ENCODE data around the gene CCM2. TPM values are rescaled to one million over a fixed set of nuclear protein-coding genes. Genes with fewer than 3 reads are reported as not detected.

CCM2 gene
- total RNA-seq, 2 experiments from 2014 or later = 58.9 to 89.1 TPM

DNA sequence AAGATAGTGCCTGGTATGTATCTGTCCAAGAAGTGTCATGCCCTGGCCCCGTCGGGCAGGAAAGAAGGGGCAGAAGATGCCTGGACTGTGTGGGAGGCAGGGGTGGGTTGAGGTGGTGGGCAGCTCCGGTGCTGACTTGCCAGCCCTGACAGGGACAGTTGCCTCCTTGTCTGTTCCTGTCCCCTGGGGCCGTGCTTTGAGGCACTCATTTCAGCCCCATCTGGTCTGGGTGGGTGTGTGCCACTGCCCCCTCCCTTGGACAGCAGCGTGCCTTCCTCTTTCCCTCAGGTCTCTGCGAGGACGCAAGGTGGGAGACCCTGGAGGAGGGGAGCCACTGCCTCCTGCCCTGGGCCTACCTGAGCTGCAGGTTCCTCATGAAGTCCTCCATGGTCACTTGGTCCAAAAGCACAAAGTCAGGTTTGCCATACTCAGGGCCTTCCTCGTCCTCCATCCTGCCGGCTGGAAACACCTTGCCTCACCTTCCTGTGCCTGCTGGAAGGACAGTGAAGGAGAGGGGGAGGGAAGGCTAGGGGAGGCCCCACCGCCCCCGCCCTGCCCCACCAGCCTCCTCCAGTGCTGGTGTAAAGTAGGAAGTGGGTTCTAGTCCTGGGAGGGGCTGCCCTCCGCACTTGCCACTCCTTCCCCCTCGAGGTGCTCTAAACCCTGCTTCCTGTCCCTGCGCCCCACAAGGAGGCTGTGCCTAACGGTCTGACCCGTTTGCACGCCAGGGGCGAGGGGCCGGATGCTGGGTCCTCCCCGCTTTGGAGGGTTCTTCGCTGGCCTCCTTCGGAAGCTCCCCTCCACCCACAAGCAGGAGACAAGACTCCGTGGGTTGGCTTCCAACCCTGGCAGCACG lies 21.3 kb upstream of the CCM2 start, which contains the start of gene MYO1G:
MYO1G (minus strand) TSS at position 505 of the 856 bp plus-strand sequence; CDS start at position 451, 54 bp downstream.
- Histone ChIP-seq H3K36me3 (ENCODE audit: insufficient read depth, low read length) (peaks cover 71% of the 10 kb centered on the region), H4K20me1 (ENCODE audit: insufficient read depth, low read length) (peaks cover 6% of the 10 kb centered on the region; the same call in 1 of the 2 replicates), H2AFZ (ENCODE audit: low read length) (peak within 1 kb of the TSS; percentile 5; the same call in 1 of the 2 replicates), H3K9me3 (ENCODE audit: low read length) (no peaks in the 10 kb centered on the region), H3K79me2 (ENCODE audit: insufficient read depth, low read depth, low read length) (peaks cover 26% of the 10 kb centered on the region; the same call in 1 of the 2 replicates), H3K4me3 (ENCODE audit: low read depth, low read length, poor library complexity, severe bottlenecking) (peak within 1 kb of the TSS; percentile 67), H3K9me2 (ENCODE audit: insufficient read depth, low read length) (no peaks in the 10 kb centered on the region), H3K27ac (ENCODE audit: low read depth, low read length, poor library complexity, severe bottlenecking) (peak within 1 kb of the TSS; percentile 84), H3K4me1 (ENCODE audit: insufficient read depth, low read length, poor library complexity, severe bottlenecking) (peaks cover 78% of the 10 kb centered on the region), H3K4me2 (ENCODE audit: low read length) (peak within 1 kb of the TSS; percentile 94)
- intact Hi-C loops (cut with micrococcal nuclease; ENCODE audit: unreplicated experiment) = loop anchor here (1.0 to 10.0 kb wide), 5 partner anchors 23 to 786 kb away; partner anchors contain the start of genes H2AZ2 and TBRG4
- no peak for TF ChIP-seq EZH2phosphoT487 (IDR thresholded peaks at IDR 0.05; ENCODE audit: borderline replicate concordance, low read depth, low read length)
- peak; percentile 89 for DNase-seq (ENCODE audit: low spot score)
- ChIA-PET CTCF (ENCODE audit: unreplicated experiment) (interaction anchor here (0.6 to 1.0 kb wide), 2 partner anchors 9 to 49 kb away, joined by 3 read pairs; no protein-coding TSS in a partner anchor), POLR2A (interaction anchor here (0.6 to 15.1 kb wide), 7 partner anchors 14 to 388 kb away, joined by 3 to 206 read pairs (median 3); partner anchors contain the start of gene CCM2)
- no TSS peak for BruUV-seq (replicated peaks)

DNA sequence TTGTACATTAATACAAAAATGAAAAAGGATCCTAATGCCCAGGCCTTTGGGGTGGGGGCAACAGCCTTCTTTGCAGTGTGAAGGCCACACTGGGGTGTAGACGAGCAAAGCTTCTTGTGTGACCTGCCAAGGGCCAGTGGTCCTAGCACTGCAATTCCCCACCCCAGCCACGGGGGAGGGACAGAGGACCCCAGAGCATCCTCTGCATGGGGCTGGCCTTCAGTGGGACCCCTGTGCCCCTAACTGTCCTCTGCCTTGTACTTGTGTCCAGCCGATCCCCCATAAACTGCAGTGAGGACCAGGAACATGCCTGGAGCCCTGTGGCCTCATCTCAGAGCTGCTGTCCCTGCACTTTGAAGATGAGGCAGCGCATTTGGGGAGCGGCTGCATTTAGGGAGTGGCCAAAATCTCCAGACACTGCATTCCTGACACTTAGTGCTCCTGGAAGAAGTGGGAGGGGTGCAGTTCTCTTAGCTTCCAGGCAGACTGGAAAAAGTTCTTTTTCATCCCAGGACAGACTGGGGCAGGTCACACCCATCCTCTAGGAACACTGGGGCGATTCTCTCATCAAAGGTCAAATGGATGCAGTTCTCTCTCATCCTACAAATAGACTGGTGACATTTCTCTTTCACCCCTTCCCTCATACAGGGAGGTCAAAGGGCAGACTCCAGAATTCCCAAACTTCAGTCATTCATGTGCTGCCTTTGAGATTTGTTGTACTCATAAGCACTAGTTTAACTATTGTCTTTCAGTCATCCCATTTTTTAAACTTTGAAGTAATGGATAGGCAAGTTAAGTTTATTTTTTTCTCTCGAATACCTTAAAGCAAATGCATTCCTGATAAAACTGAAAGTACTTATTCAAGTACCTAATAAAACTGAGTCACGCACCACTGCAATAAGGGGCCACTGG lies 20.3 kb upstream of the CCM2 start:
- Histone ChIP-seq H3K36me3 (ENCODE audit: insufficient read depth, low read length) (peaks cover 81% of the 10 kb centered on the region), H3K79me2 (ENCODE audit: insufficient read depth, low read depth, low read length) (peaks cover 36% of the 10 kb centered on the region), H3K4me2 (ENCODE audit: low read length) (peak overlapping the region; percentile 94), H4K20me1 (ENCODE audit: insufficient read depth, low read length) (peaks cover 16% of the 10 kb centered on the region; the same call in 1 of the 2 replicates), H2AFZ (ENCODE audit: low read length) (peak overlapping the region; percentile 5; the same call in 1 of the 2 replicates), H3K4me3 (ENCODE audit: low read depth, low read length, poor library complexity, severe bottlenecking) (peak overlapping the region; percentile 67), H3K9me3 (ENCODE audit: low read length) (no peaks in the 10 kb centered on the region), H3K4me1 (ENCODE audit: insufficient read depth, low read length, poor library complexity, severe bottlenecking) (peaks cover 81% of the 10 kb centered on the region), H3K9me2 (ENCODE audit: insufficient read depth, low read length) (no peaks in the 10 kb centered on the region), H3K27ac (ENCODE audit: low read depth, low read length, poor library complexity, severe bottlenecking) (peak overlapping the region; percentile 84)
- CTCF ChIA-PET (ENCODE audit: unreplicated experiment) = interaction anchor here (0.6 to 1.3 kb wide), 4 partner anchors 10 to 48 kb away, joined by 3 to 4 read pairs (median 3); no protein-coding TSS in a partner anchor
- no TSS peak for BruUV-seq (replicated peaks)
- POLR2A ChIA-PET = interaction anchor here (1.0 to 15.1 kb wide), 4 partner anchors 11 to 130 kb away, joined by 3 to 206 read pairs (median 5); partner anchors contain the start of gene CCM2
- peak; percentile 51 for DNase-seq (ENCODE audit: low spot score)
- TF ChIP-seq EZH2phosphoT487 (IDR thresholded peaks at IDR 0.05; ENCODE audit: borderline replicate concordance, low read depth, low read length) = no peak
- TF ChIP-seq, protein P1, sequence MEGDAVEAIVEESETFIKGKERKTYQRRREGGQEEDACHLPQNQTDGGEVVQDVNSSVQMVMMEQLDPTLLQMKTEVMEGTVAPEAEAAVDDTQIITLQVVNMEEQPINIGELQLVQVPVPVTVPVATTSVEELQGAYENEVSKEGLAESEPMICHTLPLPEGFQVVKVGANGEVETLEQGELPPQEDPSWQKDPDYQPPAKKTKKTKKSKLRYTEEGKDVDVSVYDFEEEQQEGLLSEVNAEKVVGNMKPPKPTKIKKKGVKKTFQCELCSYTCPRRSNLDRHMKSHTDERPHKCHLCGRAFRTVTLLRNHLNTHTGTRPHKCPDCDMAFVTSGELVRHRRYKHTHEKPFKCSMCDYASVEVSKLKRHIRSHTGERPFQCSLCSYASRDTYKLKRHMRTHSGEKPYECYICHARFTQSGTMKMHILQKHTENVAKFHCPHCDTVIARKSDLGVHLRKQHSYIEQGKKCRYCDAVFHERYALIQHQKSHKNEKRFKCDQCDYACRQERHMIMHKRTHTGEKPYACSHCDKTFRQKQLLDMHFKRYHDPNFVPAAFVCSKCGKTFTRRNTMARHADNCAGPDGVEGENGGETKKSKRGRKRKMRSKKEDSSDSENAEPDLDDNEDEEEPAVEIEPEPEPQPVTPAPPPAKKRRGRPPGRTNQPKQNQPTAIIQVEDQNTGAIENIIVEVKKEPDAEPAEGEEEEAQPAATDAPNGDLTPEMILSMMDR (conservative IDR thresholded peaks at IDR 0.05; ENCODE audit: low read length) = peak; percentile 68
- intact Hi-C loops (cut with micrococcal nuclease; ENCODE audit: unreplicated experiment) = loop anchor here (1.0 to 10.0 kb wide), 5 partner anchors 22 to 785 kb away; partner anchors contain the start of genes H2AZ2 and TBRG4
